ENCODE measurements around the gene CRY1.
"Not testable (repeated sequence)": the region's sequence is repeated elsewhere in the genome, so short reads cannot be mapped to it uniquely, and the experiment has no call there.

CRY1 gene

DNA sequence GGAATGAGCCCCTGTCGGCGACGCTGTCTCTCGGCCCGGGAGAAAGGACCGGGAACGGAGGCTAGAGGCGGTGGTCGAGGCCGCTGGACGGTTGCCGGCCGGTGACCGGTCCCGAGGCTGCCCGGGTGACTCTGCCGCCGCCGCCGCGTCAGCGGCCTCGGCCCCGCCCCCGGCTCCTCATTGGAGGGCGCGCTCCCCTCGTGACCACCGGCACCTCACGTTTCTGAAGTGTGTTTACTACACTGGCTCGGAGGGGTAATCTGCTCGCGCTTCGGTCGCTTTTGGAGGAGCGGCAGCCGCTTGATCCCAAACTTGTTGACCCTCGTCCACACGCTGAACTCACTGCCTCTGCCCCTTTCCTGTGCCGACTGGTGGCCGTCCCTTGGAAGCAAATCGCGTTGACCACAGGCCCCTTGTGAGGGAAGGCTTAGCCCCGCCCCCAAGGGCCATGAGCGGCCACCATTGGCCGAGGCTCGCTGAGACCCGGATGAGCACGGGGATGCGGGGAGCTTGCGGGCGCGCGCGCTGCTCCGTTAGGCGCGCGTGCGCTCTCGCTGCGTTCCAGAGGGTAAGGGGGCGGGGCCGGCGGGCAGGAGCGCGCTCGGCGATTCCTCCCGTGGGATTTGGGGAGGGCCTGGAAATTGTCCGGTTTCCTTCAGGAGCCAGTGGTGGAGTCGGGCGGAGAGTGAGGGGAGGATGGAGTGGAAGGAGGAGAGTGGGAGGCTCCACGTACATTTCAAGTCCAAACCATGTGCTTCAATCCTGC lies at the start of gene CRY1:
Gene CRY1, minus strand, starts transcription at position 133 of the 766 bp plus-strand sequence. CDS start 588 bp downstream, outside the sequence.
- DNase-seq, result peak; percentile 96

DNA sequence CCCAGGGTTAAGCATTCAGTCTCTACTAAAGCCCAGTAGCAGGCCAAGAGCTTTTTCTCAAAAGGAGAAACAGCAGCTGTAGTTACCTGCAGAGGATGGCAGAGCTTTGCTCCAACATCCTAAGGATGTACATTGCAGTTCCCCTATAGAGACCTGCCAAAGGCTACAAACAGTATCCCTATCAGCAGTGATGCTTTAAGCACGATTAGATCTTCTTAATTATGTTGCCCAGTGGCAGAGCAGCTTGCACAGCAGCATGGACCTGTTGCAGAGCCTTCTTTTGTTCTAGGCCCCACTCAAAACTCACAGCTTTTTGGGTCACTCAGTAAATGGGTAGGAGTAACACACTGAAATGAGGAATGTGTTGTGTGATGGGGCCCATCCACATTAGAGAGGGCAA lies 46.4 kb upstream of the CRY1 start:
- no peak for DNase-seq

DNA sequence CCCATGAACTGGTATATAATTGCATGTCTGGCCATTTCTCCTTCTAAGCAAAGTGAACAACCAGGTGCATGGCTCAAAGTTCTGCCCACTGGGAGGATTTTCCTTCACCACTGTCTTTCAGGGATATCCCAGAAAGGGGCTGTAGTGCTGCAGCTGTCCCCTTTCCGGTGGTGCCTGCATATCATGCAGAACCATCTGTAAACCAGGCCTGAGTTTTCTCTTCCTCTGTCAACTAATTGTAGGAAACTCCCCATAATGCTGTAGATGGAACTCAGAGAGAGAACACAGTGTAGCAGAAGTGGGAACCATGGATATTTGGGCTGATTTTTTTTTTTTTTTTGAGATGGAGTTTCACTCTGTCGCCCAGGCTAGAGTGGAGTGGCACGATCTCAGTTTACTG lies 45.6 kb upstream of the CRY1 start:
- DNase-seq, result no peak

DNA sequence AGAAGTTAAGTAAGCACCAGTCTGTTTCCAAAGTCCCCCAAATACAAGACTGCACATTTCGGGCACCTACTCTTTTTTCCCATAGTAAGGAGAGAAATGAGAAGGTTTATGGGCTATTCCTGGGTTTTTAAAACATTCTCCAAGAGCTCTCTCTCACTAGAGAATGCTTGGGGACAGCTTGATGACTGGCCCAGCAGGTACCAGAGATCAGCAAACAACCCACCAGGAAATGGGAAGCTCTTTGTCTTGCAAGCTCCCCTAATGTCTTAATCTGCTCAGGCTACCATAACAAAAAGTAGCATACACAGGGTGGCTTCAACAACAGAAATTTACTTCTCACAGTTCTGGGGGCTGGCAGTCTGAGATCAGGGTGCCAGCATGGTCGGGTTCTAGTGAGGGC lies 41.8 kb upstream of the CRY1 start:
- no peak for DNase-seq

DNA sequence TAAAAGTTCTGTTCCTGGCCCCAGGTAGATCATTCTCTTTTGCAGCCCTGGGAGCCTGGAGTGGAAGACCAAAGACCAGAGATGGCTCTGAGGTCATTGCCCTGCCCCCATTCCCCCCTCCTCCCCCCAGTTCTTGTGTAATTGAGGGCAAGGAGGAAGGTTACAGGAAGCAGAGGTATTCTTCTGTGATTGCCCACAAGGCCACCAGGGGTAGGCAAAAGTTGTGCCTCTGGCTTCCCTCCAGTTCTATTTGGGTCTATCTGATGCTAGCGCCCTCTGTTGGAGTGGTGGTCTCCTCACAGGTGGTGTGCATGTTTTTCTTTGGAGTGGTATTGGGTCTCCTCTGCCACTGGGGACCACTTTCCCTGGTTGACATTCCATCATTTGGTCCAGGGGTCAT lies 41.2 kb upstream of the CRY1 start:
- peak; percentile 26 for DNase-seq

DNA sequence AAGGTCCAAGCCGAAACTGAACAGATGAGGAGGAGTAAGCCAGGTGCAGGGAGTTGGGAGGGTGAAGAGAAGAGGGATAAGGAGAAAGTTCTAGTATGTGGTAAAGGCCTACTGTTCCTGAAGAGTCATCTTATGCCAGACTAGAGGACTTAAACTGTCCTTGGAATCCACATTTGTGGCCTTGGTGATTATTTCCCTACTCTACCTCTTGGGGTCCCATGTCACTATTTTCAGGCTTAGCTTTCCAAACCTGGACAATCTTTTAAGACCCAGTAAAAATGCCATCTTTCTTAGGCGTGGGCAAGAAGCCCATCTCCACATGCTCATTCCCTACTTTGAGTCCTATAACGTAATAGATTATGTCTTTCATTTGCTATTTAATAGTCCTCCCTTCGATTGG lies 40.1 kb upstream of the CRY1 start:
- no peak for DNase-seq

DNA sequence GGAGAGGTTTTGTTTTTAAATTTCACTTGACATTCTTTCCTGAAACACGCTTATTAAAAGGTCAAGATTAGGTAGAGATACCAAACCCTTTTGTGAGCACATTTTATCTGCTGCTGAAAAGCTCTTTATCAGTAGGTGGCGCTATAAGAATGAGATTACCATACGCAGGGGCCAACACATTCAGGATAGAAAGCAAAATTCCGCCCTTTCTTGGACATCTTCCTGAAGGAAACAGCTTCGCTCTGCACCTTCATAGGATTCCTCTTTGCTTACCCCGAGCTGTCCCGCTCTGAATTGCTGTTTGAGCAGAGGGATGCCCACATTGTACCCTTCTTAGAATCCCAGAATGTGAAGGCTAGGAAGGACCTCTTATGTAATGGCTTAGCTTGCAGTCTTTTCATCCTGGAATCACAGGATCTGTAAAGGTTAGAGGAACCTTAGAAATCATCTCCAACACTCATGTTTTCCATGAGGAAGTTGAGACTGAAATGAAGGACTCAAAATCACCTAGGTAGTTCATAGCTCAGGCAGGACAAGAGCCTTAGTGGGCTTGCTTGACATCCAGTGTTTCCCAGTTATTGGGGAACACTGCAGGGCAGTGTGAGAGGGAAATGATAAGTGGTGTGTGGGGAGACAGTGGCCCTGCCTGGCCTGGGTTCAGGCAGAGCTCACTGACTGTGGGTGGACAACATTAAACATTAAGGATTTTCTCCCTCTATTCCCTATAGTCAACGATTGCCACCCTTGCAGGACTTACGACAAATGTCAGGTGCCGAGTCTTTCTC lies 38.7 kb upstream of the CRY1 start:
- peak; percentile 66 for DNase-seq

DNA sequence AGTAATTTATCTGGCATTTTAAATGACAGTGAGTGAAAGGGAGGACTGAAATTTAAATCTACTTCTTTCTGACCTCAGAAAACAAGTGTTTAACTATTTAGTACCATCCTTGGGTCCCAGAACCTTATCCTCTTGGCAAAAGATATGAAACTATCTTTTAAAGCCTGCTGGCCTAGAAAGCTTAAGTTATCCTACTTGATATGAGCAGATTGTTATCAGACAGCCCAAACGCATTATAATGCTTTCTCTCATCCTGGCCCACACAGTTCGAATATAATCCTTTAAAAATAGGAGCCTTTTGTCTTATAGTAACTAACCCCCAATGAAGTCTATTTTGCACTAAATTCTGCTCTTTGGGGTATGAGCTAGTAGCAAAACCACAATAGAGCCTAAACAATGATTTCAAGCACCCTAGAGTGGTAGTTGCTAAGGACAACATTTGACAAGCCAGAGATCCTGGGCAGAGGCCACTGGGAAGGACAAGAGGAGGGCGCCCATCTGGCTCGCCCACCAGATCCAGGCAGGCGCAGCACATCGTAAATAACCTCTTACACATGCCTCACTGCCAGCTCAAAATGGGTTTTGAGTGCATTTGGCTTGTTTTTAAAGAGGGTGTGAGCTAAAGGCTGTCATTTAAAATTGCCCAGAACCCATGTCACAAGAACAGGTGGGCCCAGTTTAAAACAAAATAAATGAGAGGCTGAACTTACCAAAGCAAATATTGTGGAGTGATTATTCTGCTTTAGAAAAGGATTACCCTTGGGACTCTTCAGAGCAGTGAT lies 37.7 kb upstream of the CRY1 start:
- no peak for DNase-seq

DNA sequence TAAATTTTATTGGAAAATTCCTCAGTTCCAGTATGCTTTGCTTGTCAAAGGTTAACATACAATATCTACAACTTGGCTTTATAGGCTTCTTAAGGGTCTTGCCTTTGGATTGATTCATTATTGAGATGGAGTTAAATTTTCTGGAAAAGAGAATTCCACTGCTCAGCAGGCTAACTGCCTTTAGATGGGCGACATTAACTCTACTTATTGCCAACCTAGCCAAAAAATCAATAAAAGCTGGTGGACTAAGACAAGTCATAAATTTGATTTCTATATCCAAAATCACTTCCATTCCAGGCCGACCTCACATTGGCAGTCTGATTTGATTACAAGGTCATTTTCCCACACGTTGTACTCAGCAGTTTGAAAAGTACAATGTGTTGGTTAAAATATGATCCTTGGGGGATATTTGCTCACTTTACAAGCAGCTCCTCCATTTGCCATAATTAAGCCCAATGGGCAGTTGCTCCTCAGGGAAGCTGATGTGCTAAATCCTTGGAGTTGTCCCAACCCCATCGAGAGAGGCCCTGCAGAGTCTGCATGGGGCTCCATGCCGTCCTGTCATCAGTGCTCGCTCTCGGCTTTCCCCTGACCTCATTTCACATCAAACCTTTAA lies 36.1 kb upstream of the CRY1 start:
- no peak for DNase-seq

DNA sequence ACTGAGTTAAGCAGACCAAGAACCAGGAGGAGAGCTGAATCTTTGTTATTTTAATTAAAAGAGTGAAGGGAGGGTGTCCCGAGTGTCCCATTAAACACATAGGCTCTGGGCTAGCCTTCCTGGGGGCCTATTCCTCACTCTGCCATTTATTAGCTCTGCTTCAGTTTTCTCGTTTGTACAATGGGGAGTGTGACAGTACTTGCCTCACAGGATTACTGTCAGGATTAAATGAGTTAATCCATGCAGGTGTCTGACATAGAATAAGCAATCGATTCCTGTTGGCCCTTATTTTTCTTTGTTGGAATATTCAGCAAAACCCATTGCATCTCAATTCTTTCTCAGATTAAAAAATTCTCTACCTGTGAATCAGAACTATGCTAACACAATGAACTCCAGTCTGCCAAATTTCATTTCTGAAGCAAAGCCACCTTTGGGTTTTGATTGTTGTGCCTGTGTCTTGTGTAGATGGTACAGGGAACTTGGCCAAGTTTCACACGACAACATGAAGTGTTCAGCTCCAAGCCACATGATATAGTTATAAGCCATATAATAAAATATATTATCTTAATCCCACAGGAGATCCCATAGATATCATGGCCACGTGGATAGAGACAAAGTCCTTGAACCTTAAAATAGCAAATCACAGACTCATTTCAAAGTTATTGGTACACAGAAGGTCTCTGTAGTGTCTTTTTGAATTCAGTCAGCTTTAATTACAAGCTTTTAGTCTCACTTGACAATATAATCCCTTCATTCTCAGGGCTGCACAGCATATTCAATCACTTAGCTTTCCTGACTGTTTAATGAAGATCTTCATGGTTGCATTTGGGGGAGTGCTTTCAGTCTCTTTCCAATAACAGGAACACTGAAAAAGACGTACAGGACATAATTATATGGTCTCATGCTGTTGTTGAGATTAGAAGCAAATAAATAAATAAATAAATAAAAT lies 34.4 kb upstream of the CRY1 start:
- no peak for DNase-seq

DNA sequence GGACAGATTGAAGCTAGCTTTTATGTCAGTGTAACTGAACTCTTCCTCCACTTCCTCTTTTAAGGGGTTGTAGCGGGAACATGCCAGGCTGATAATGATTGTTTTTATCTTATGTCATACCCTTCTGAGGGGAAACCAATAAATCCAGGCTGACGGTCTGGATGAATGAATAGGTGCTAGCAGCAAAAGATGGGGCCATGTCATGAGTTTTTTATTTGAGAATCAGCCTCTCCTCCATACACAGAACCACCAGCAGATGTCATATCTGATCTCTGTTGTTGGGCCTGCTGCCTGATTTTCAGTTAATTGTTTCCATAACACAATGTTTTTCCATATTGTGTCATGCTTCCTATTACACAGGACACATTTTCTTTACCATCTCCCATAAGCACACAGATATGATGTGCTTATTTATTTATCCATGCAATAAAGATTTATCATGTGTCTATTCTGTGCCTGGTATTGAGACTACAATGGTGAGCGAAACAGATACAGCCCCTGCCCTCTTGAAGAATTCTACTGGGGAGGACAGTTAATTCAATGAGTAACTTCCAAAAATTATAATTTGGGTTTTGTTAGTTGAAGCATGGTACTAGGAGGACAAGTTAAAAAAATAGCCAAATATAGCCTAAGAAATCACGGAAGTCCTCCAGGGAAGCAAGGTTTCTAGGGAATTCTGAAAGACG lies 33.6 kb upstream of the CRY1 start:
- DNase-seq, result peak; percentile 11

DNA sequence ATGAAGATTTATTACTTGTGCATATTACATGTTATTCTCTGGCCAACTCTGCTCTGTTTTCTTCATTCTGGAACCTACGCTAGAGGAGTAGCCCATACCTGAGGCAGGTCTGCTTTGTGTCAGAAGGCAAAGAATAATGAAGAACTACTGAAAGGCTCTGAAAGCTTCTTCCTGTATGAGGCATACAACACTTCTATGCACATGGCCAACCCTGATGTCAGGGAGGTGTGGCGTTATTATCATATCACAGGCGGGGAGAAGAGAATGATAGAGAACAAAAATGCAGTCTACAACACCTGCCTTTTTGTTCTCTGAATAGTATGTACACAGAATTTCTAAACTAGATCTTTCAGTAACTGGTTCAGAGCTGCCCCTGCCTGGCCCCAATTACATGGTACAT lies 32.5 kb upstream of the CRY1 start:
- no peak for DNase-seq

DNA sequence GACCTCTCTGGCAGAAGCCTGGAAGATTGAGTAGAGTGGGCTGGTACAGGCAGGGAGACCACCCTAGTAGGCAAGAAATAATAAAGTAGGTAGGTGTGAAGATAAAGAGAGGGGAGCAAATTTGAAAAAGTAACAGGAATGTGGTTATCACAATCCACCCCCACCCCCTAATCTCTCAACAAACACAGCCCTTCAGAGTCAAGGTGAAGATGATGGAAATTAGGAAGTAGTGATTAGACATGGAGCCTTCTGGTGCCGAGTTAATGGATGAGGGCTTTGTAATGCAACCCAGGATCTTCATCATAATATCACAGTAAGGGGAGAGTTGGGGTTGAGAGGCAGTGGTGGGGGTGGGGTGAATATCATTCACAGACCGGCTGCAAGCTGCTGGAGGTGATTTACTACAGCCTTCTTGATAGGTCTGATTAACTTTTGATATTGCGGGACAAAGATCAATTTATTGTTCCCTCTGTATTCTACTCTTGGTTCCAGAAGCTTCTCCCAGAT lies 29.2 kb upstream of the CRY1 start:
- DNase-seq, result no peak

DNA sequence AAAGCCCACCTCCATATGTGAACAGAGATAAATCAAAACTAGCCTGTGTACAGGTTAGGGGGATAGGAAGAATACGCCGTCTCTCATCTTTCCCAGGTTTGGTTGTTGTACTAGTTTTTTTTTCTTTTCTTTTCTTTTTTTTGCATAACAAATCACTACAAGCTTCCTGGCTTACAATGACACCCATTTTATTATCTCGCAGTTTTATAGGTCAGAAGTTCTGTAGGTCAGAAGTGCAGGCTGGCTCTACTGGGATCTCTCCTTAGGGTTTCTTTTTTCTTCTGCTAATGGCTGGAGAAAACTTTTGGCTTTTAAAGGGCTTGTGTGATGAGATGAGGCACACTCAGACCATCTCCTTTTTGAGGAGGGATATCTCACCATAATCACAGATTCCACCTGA lies 25.7 kb upstream of the CRY1 start:
- DNase-seq, result no peak

DNA sequence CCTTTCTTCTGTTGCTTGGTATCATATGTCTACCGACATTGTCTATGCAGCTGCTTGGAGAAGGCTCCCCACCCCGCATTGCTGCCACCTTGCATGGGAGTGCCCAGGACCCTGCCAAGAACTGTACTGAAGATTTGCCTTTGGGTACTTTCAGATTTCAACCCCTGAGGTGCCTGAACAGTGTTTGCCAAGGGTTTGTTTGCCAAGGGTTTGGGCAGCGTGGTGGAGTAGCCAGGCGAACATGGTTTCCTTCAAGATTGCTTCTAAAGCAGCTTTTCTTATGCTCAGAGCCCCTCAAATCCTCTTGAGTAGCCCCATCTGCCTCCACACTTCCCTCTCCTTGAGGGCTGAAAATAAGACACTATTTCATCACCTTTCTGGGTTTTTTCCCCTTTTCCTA lies 25.3 kb upstream of the CRY1 start:
- no peak for DNase-seq

DNA sequence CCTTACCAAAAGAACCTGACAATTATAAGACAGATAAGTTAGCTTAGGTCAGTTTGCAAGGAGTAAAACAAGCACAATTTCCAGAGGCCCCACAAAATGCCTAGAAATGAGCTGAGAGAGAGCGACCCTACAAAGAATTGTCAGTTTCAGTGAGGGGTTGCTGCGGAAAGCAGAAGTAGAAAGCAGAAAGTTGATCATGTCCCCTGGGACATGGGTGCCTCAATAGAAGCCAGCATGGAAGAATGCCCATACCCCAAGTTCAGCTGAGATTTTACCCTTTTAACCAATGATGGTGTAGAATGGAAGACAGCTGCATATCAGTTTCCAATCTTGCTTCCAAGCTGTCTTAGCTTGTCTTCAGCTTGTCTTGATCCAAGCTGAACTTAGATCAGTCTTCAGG lies 21.8 kb upstream of the CRY1 start:
- no peak for DNase-seq

DNA sequence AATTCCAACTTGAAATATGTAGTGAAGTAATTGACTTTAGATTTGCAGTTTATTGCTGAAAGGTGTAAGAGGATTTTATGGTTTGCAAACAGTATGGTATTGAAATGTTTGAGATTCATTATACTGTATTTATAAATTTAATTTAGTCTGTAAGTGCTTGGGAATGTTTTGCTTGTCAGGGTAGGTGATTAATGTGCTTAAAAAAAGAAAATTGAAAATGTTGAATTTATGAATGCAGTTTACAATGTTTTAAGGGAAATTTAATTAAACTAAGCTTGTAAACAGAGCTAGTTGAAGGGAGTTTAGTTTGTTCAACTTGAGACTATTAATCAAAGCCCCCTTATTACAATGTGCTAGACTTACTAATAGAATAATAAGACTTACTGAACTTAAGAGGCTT lies 18.0 kb upstream of the CRY1 start:
- DNase-seq, result no peak

DNA sequence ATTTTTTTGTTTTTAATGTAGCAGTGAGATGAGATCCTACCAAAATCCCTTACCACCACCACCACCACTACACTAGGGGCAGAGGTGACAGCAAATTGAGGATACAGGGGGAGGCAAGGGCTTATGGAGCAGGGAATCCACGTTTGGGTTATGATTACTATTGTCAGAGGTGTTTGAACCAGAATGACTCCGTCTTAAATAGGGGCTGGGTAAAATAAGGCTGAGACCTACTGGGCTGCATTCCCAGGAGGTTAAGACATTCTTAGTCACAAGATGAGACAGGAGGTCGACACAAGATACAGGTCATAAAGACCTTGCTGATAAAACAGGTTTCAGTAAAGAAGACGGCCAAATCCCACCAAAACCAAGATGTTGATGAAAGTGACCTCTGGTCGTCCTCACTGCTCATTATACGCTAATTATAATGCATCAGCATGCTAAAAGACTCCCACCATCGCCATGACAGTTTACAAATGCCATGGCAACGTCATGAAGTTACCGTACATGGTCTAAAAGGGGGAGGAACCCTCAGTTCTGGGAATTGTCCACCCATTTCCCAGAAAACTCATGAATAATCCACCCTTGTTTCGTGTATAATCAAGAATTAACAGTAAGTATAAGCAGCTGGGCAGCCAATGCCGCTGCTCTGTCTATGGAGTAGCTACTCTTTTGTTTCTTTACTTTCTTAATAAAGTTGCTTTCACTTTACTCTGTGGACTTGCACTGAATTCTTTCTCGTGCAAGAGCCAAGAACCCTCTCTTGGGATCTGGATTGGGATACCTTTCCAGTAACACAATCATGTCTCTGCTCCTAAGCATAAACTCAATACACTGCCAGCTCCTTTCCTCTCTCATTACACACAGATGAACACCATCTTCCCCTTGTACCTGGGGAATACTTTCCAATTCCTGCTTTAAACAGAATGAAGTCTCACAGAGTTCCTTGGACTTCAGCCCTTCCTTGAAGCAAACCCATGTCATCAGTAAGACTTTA lies 16.7 kb upstream of the CRY1 start:
- no peak for DNase-seq

DNA sequence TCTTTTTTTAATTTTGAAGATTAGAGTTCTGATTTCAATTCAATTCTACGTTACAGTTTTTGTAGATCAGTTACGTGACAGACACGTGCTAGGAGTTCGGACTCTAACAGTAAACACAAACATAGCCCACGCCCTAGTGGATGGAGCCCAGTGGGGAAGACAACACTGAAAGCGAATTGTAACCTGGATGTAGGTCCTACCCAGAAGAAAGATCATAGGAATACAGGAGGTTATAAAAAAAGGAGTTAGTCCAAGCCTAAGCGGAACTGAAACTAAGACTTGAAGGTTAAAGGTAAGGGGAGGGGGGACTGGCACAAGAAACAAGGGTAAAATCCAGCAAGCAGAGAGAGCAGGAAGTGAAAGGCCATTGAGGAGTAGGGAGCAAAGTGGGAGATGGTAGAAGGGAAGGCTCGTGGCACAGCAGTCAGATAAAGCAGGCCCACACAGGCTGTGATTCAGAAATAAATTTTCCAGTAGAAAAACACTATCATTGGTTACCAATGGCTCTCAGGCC lies 15.7 kb upstream of the CRY1 start:
- no peak for DNase-seq

DNA sequence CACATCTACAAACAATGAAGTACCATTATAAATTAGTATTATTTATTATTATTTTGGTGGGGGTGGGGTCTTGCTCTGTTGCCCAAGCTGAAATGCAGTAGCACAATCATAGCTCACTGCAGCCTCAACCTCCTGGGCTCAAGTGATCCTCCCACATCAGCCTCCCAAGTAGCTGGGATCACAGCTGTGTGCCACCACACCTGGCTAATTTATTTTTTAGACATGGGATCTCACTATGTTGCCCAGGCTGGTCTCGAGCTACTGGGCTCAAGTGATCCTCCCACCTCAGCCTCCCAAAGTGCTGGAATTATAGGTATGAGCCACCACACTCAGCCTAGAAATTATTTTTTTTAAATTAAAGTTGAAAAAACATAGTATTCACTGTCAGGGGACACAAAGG lies 15.0 kb upstream of the CRY1 start:
- not testable (repeated sequence) for DNase-seq

All from suppressor macrophage treated with lipopolysaccharide for 4 hours (primary cell).